Hepatocyte (in vitro differentiated cells): Measurements from ENCODE around the gene ACACA. TPM values are rescaled to one million over a fixed set of nuclear protein-coding genes. Genes with fewer than 3 reads are reported as not detected.
A peak's percentile ranks its signal among the peaks of the same experiment; 100 is the strongest.

Source experiments
- DNase-seq: peaks from one replicate; pipeline ENCODE4 v3.0.0-alpha.2; 2016; ENCODE audit warnings: low spot score
- H2AFZ ChIP-seq: fragments of 200-600 bp; sonication (generic); 2 replicates; pipeline ENCODE4 v1.6.0; 2016; ENCODE audit warnings: antibody characterized with exemption, mild to moderate bottlenecking
- H3K27ac ChIP-seq: fragments of 200-600 bp; sonication (generic); 2 replicates; pipeline ENCODE4 v1.5.1; 2016; ENCODE audit warnings: mild to moderate bottlenecking
- H3K27me3 ChIP-seq: fragments of 200-600 bp; sonication (generic); 2 replicates; pipeline ENCODE4 v1.6.1; 2016
- H3K36me3 ChIP-seq: fragments of 200-600 bp; sonication (generic); replicated peaks from 2 replicates; pipeline ENCODE4 v1.5.1; 2016; ENCODE audit warnings: low read depth; ENCODE audit not compliant: insufficient read depth
- H3K4me1 ChIP-seq: fragments of 200-600 bp; sonication (generic); 2 replicates; pipeline ENCODE4 v1.5.1; 2016; ENCODE audit warnings: mild to moderate bottlenecking, moderate library complexity; ENCODE audit not compliant: insufficient read depth
- H3K4me2 ChIP-seq: fragments of 200-600 bp; sonication (generic); 2 replicates; pipeline ENCODE4 v1.6.0; 2016
- H3K4me3 ChIP-seq: fragments of 200-600 bp; sonication (generic); 2 replicates; pipeline ENCODE4 v1.5.1; 2016; ENCODE audit warnings: mild to moderate bottlenecking
- H3K79me2 ChIP-seq: fragments of 200-600 bp; sonication (generic); 2 replicates; pipeline ENCODE4 v1.6.0; 2017; ENCODE audit warnings: mild to moderate bottlenecking
- H3K9me2 ChIP-seq: fragments of 200-600 bp; sonication (generic); replicated peaks from 2 replicates; pipeline ENCODE4 v1.6.0; 2017; ENCODE audit warnings: mild to moderate bottlenecking; ENCODE audit not compliant: insufficient read depth
- H3K9me3 ChIP-seq: fragments of 200-600 bp; sonication (generic); 2 replicates; pipeline ENCODE4 v1.5.1; 2016; ENCODE audit warnings: low read depth, mild to moderate bottlenecking
- H4K20me1 ChIP-seq: fragments of 200-600 bp; sonication (generic); 2 replicates; pipeline ENCODE4 v1.6.0; 2016; ENCODE audit warnings: mild to moderate bottlenecking; ENCODE audit not compliant: insufficient read depth, poor library complexity, severe bottlenecking
- EZH2 ChIP-seq: fragments of 200-600 bp; sonication (generic); IDR thresholded peaks from 2 replicates; pipeline ENCODE4 v1.6.1; 2016; ENCODE audit warnings: antibody characterized with exemption, mild to moderate bottlenecking, borderline replicate concordance
- EZH2phosphoT487 ChIP-seq: fragments of 200-600 bp; sonication (generic); IDR thresholded peaks from one replicate; pipeline ENCODE4 v1.6.1; 2018; ENCODE audit warnings: antibody characterized with exemption, mild to moderate bottlenecking, low read depth, moderate library complexity; ENCODE audit not compliant: unreplicated experiment, severe bottlenecking
- WGBS: methylation state at CpG from one replicate; pipeline ENCODE4 v1.1.6; 2016; ENCODE audit warnings: low lambda C conversion rate; ENCODE audit errors: missing lambda C conversion rate; 5-methylcytosine and 5-hydroxymethylcytosine counted together
- polyA plus RNA-seq: library from polyadenylated mRNA; unstranded; fragments of >200 nt; fragmentation: Nextera tagmentation; extraction: Ambion mirVana; gene quantifications from 2 replicates; pipeline ENCODE4 v1.2.1, GENCODE V29; 2016
- total RNA-seq: library from RNA; depleted of rRNA; stranded (reverse); fragments of >200 nt; gene quantifications from 2 replicates; pipeline ENCODE4 v1.2.3, GENCODE V29; 2014
- TF ChIP-seq, protein P1 (sequence below): fragments of 200-600 bp; sonication (generic); IDR thresholded peaks from 2 replicates; pipeline ENCODE4 v1.5.1; 2016; ENCODE audit warnings: antibody characterized with exemption, mild to moderate bottlenecking; ENCODE audit not compliant: poor library complexity

The ACACA gene
- total and polyA plus RNA-seq, 2 experiments from 2014 or later = 37.4 to 53.8 TPM

DNA sequence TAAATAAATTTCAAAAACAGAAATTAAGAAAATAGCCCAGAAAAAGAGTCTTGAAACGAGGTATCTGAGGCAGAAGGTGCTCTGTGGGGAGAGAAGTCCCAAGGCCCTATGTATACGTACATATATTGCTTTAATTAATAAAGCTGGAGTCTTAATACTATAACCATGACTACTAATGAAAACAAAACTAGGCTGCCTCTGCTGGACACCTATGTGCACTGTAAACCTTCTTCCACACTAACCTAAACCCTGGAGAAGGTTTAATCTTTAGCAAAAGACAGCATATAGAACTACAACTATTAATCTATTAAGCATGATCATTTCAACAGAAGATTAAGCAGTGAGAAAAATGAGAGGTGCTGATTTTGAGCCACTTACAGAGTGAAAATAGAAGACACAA, 184.8 kb downstream of the ACACA start:
- Histone ChIP-seq H3K4me3 (no peak overlapping the region), H3K4me1 (no peaks in the 10 kb centered on the region), H3K36me3 (no peaks in the 10 kb centered on the region), H3K9me2 (no peaks in the 10 kb centered on the region), H3K27ac (no peak overlapping the region), H3K27me3 (no peaks in the 10 kb centered on the region), H3K79me2 (no peaks in the 10 kb centered on the region), H3K4me2 (no peak overlapping the region), H4K20me1 (no peaks in the 10 kb centered on the region), H3K9me3 (no peaks in the 10 kb centered on the region), H2AFZ (no peak overlapping the region)
- DNase-seq = no peak
- no peak for TF ChIP-seq EZH2phosphoT487
- WGBS = 97% methylated on average over 2 of the region's 2 CpGs

DNA sequence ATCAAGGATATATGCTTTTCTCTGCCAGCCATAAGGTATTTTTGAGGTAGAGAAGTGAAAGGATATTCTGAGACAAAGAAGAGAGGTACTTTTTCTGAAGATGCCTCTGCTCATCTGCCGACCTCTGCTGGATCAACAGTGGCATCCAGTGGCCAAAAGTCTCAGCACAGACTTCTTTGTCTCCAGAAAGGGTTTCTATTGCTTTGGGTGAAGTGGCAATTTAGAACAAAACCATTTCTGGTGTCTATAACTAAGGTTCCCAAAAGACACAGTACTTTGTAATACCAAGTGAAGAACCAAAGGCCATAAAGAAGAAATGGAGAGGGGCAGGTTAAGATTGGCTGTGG, 186.1 kb downstream of the ACACA start:
- Histone ChIP-seq H3K4me2 (no peak overlapping the region), H3K79me2 (no peaks in the 10 kb centered on the region), H3K9me2 (no peaks in the 10 kb centered on the region), H3K9me3 (no peaks in the 10 kb centered on the region), H3K27ac (no peak overlapping the region), H4K20me1 (no peaks in the 10 kb centered on the region), H3K27me3 (no peaks in the 10 kb centered on the region), H3K4me1 (no peaks in the 10 kb centered on the region), H3K36me3 (no peaks in the 10 kb centered on the region), H2AFZ (no peak overlapping the region), H3K4me3 (no peak overlapping the region)
- 43% methylated on average over 1 of the region's 1 CpG for WGBS
- DNase-seq = peak; percentile 28
- TF ChIP-seq EZH2phosphoT487 (no peak), EZH2 (no peak)
- TF ChIP-seq, protein P1, sequence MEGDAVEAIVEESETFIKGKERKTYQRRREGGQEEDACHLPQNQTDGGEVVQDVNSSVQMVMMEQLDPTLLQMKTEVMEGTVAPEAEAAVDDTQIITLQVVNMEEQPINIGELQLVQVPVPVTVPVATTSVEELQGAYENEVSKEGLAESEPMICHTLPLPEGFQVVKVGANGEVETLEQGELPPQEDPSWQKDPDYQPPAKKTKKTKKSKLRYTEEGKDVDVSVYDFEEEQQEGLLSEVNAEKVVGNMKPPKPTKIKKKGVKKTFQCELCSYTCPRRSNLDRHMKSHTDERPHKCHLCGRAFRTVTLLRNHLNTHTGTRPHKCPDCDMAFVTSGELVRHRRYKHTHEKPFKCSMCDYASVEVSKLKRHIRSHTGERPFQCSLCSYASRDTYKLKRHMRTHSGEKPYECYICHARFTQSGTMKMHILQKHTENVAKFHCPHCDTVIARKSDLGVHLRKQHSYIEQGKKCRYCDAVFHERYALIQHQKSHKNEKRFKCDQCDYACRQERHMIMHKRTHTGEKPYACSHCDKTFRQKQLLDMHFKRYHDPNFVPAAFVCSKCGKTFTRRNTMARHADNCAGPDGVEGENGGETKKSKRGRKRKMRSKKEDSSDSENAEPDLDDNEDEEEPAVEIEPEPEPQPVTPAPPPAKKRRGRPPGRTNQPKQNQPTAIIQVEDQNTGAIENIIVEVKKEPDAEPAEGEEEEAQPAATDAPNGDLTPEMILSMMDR = peak; percentile 54

DNA sequence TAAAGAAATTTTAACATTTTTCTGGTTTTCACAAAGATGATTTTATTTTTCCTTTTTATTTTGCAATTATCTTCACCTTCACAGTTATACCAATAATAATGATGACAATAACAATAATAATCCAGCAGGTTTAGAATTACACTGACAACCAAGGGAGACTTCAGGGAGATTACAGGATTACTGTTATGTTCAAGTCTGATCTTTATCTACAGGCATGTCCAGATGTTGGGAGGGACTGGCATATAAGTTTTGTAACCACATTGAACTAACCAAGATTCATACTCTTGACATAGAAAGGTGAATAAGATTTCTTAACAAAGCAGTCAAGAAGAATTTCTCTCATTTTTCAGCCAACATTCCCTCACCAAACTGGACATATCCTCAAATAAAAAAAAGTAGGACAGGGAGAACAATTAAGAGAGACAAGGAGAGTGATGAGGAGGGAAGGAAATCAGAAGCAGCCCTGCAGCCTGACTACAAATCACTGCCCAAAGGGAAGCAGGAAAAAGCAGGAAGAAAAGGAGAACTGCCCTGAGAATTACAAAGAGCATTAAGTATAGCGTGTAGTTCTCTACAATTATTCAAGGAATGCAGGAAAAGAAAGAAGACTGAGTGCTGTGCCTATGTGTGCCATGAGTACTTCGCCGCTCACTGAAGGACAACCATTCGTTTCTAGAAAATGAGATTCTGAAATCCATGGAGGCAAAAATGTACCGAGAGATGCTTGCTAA, 186.6 kb downstream of the ACACA start:
- DNase-seq = no peak
- Histone ChIP-seq H3K4me2 (no peak overlapping the region), H3K79me2 (no peaks in the 10 kb centered on the region), H3K4me1 (no peaks in the 10 kb centered on the region), H3K9me3 (no peaks in the 10 kb centered on the region), H3K4me3 (no peak overlapping the region), H2AFZ (no peak overlapping the region), H3K27ac (no peak overlapping the region), H4K20me1 (no peaks in the 10 kb centered on the region), H3K9me2 (no peaks in the 10 kb centered on the region), H3K36me3 (no peaks in the 10 kb centered on the region), H3K27me3 (no peaks in the 10 kb centered on the region)
- 78% methylated on average over 5 of the region's 5 CpGs for WGBS
- no peak for TF ChIP-seq EZH2phosphoT487
- TF ChIP-seq, protein P1 = no peak
- TF ChIP-seq EZH2 = no peak

DNA sequence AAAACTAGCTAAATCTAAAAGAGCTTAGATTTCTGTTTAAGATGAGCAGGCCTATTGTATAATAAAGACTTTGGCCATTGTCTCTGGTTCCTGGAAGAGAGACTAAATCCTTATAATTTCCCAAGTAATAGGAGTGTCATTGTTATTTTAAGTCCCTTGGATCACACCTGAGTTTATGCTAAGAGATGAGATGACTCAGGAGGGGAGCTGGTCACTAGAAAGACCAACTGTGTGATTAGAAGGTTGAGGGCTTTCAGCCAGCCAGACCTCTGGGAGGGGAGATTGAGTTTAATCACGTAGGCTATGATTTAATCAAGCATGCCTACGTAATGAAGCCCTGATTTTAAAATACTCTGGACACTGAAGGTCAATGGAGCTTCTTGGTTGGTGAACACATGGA, 187.8 kb downstream of the ACACA start:
- H3K79me2 ChIP-seq = no peaks in the 10 kb centered on the region
- H3K27ac ChIP-seq = no peak overlapping the region
- no peak overlapping the region for H3K4me2 ChIP-seq
- H3K4me3 ChIP-seq = no peak overlapping the region
- no peaks in the 10 kb centered on the region for H3K9me2 ChIP-seq
- H3K9me3 ChIP-seq = no peaks in the 10 kb centered on the region
- TF ChIP-seq EZH2 (no peak), EZH2phosphoT487 (no peak)
- TF ChIP-seq, protein P1 = no peak
- no peaks in the 10 kb centered on the region for H3K27me3 ChIP-seq
- no peaks in the 10 kb centered on the region for H4K20me1 ChIP-seq
- no peaks in the 10 kb centered on the region for H3K4me1 ChIP-seq
- H2AFZ ChIP-seq = no peak overlapping the region
- no peak for DNase-seq
- 93% methylated on average over 2 of the region's 2 CpGs for WGBS
- H3K36me3 ChIP-seq = no peaks in the 10 kb centered on the region
